ENCODE results near the gene SLIT3. TPM values are rescaled to one million over a fixed set of nuclear protein-coding genes. Genes with fewer than 3 reads are reported as not detected.

Gene SLIT3
- total and polyA plus RNA-seq, 10 of the 15 experiments (the other 5 are each of a cell fraction or from before 2014, with no cell fraction given) = 0.05 TPM; not detected in 9

- Histone ChIP-seq H2AFZ (ENCODE audit: control insufficient read depth, low read depth, low read length) (no peak overlapping the region), H3K27me3 (replicated peaks in 1 of 2; ENCODE audit: control insufficient read depth in 2 of 2, insufficient read depth in 2 of 2, low read length in 1 of 2) (no peaks in the 10 kb centered on the region; a peak in 2 of 4 replicates), H3K9me3 (replicated peaks; ENCODE audit: control insufficient read depth, insufficient read depth, low read length) (no peaks in the 10 kb centered on the region), H3K4me2 (ENCODE audit: control insufficient read depth, insufficient read depth) (no peak overlapping the region), H3K36me3 (ENCODE audit: control insufficient read depth in 2 of 2, insufficient read depth in 2 of 2, low read length in 1 of 2) (no peaks in the 10 kb centered on the region), H3K4me3 (no peak overlapping the region), H3K4me1 (ENCODE audit: control insufficient read depth, insufficient read depth, low read length) (no peaks in the 10 kb centered on the region), H4K20me1 (ENCODE audit: control insufficient read depth, insufficient read depth) (no peaks in the 10 kb centered on the region; the same call in 1 of the 2 replicates), H3K9ac (ENCODE audit: control insufficient read depth, insufficient read depth, low read length) (no peak overlapping the region), H3K27ac (ENCODE audit: control insufficient read depth, insufficient read depth) (no peak overlapping the region), H3K79me2 (ENCODE audit: control insufficient read depth, insufficient read depth, low read length) (no peaks in the 10 kb centered on the region)
- in situ Hi-C loops (cut with MboI) = no loop called here
- TF ChIP-seq ATF7 (IDR thresholded peaks at IDR 0.05; ENCODE audit: low read depth) (no peak), ZBTB40 (IDR thresholded peaks at IDR 0.05; ENCODE audit: borderline replicate concordance) (no peak), TAF1 (IDR thresholded peaks at IDR 0.05; ENCODE audit: borderline replicate concordance, low read depth, low read length) (no peak), ZSCAN29 (IDR thresholded peaks at IDR 0.05) (no peak), MTA3 (IDR thresholded peaks at IDR 0.05; ENCODE audit: borderline replicate concordance, low read length) (no peak), KAT2A (conservative IDR thresholded peaks at IDR 0.05; ENCODE audit: control insufficient read depth, low read depth, low read length) (no peak), GATAD2B (conservative IDR thresholded peaks at IDR 0.05; ENCODE audit: low read depth) (no peak), SIN3A (IDR thresholded peaks at IDR 0.05; ENCODE audit: low read depth, low read length) (no peak), SMC3 (IDR thresholded peaks at IDR 0.05; ENCODE audit: borderline replicate concordance, low read length) (no peak), CTCF (IDR thresholded peaks at IDR 0.05 in 2 of 3, conservative IDR thresholded peaks at IDR 0.05 in 1 of 3; ENCODE audit: control insufficient read depth in 2 of 3, extremely low read depth in 1 of 3, insufficient read depth in 1 of 3, low read depth in 3 of 3, low read length in 3 of 3) (no peak), MYB (IDR thresholded peaks at IDR 0.05; ENCODE audit: borderline replicate concordance, low read depth, low read length) (no peak), WRNIP1 (IDR thresholded peaks at IDR 0.05; ENCODE audit: borderline replicate concordance, low read depth, low read length) (no peak), PAX8 (IDR thresholded peaks at IDR 0.05) (no peak)
- SMC1A ChIA-PET (ENCODE audit: uncharacterized antibody, unreplicated experiment) = interaction anchor here (0.7 kb wide), 1 partner anchor 17 kb away, joined by 3 read pairs; no protein-coding TSS in a partner anchor
- ATAC-seq = no peak
- BruUV-seq (replicated peaks) = no TSS peak
- RAD21 ChIA-PET (ENCODE audit: unreplicated experiment) = no interaction called here
- intact Hi-C loops (cut with micrococcal nuclease; ENCODE audit: unreplicated experiment) = no loop called here
- POLR2A ChIA-PET = no interaction called here
- CTCF ChIA-PET = no interaction called here
- 0% methylated on average over 2 of the region's 2 CpGs for WGBS (ENCODE audit: insufficient coverage, insufficient replicate concordance, low lambda C conversion rate, missing lambda C conversion rate)
- DNase-seq (ENCODE audit: low read depth, low spot score) = no peak
- FAIRE-seq = no peak
Observed at GRCh38 chr5:169289520-169289919, 11.4 kb downstream of the SLIT3 start.
